Stimulated activated CD8-positive, alpha-beta memory T cell treated with anti-CD3 and anti-CD28 coated beads, Interleukin-15, amount 100 ng/mL, for 1 hour (primary cell): ENCODE data around the gene AGAP5.
A peak's percentile ranks its signal among the peaks of the same experiment; 100 is the strongest.
"Not testable (repeated sequence)": the region's sequence is repeated elsewhere in the genome, so short reads cannot be mapped to it uniquely, and the experiment has no call there.

Source experiments
- DNase-seq: peaks from one replicate; pipeline ENCODE4 v3.0.0-alpha.2; 2020; ENCODE audit warnings: low read depth

Gene AGAP5

GRCh38 chr10:73697675-73698159, at the start of gene AGAP5:
Gene AGAP5 (minus strand): TSS chr10:73698109. CDS start chr10:73697755, 354 bp downstream.
- not testable (repeated sequence) for DNase-seq

- DNase-seq, result no peak
These were observed 48.8 kb upstream of the AGAP5 start for GRCh38 chr10:73746721-73747120.

- peak; percentile 30 for DNase-seq
These were observed 46.7 kb upstream of the AGAP5 start for GRCh38 chr10:73744664-73744975.

GRCh38 chr10:73743905-73744663, 46.2 kb upstream of the AGAP5 start, which contains the start of gene SEC24C:
Gene SEC24C (plus strand): TSS chr10:73744372. CDS start chr10:73746833, 2,461 bp downstream.
- peak; percentile 90 for DNase-seq

GRCh38 chr10:73743327-73743904, 45.5 kb upstream of the AGAP5 start:
- no peak for DNase-seq

- DNase-seq, result no peak
These were observed 44.5 kb upstream of the AGAP5 start for GRCh38 chr10:73742454-73742734.

GRCh38 chr10:73740501-73741254, 42.8 kb upstream of the AGAP5 start:
- not testable (repeated sequence) for DNase-seq

- DNase-seq, result no peak
These were observed 36.9 kb upstream of the AGAP5 start for GRCh38 chr10:73734796-73735305.

- DNase-seq, result no peak
These were observed 36.3 kb upstream of the AGAP5 start for GRCh38 chr10:73734028-73734720.

GRCh38 chr10:73732931-73733623, 35.2 kb upstream of the AGAP5 start:
- no peak for DNase-seq

GRCh38 chr10:73732426-73732825, 34.5 kb upstream of the AGAP5 start:
- no peak for DNase-seq

- DNase-seq, result no peak
These were observed 33.9 kb upstream of the AGAP5 start for GRCh38 chr10:73731588-73732375.

- peak; percentile 79 for DNase-seq
These were observed 32.4 kb upstream of the AGAP5 start for GRCh38 chr10:73730153-73730906.

GRCh38 chr10:73729781-73730152, 31.9 kb upstream of the AGAP5 start:
- DNase-seq, result not testable (repeated sequence)

- no peak for DNase-seq
These were observed 25.6 kb upstream of the AGAP5 start for GRCh38 chr10:73723516-73723915.

- DNase-seq, result not testable (repeated sequence)
These were observed 22.7 kb upstream of the AGAP5 start for GRCh38 chr10:73720561-73720960.

- DNase-seq, result no peak
These were observed 19.6 kb upstream of the AGAP5 start for GRCh38 chr10:73717556-73717955.

GRCh38 chr10:73716251-73716650, 18.3 kb upstream of the AGAP5 start:
- DNase-seq, result no peak

GRCh38 chr10:73715179-73716156, 17.6 kb upstream of the AGAP5 start:
- not testable (repeated sequence) for DNase-seq
